Measurements from ENCODE around the gene ARF6. TPM values are rescaled to one million over a fixed set of nuclear protein-coding genes. Genes with fewer than 3 reads are reported as not detected.

ARF6 gene
- total RNA-seq, 1 donor from 2014 or later: 31.5 TPM

DNA sequence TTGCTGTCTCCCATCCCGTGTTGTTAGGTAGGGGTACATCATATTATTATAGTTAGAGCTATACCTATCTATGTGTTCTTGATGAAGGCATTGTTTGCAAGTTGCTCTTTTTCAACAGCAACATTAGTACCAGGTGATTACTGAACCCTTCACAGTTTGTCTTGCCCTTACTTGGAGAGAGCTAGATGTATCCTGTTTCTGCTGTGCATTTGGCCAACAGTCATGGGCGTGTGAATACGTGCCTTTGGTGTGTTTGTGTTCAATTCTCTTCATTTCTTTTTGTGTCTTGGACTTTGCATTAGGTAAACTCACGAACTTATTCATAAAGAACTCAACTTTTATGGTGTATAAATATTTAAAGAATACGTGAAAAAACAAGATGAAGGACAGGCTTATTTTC is 14.3 kb downstream of the ARF6 start:
- H3K4me1 ChIP-seq: peaks cover 0 to 10% of the 10 kb centered on the region in 2 donors
- H3K9me3 ChIP-seq: no peaks in the 10 kb centered on the region
- intact Hi-C loops (cut with DNase I): no loop called here
- no peak overlapping the region for H3K4me3 ChIP-seq
- H3K27ac ChIP-seq: peak overlapping the region; percentile 11 to 76
- H3K27me3 ChIP-seq: no peaks in the 10 kb centered on the region
- no peaks in the 10 kb centered on the region for H3K36me3 ChIP-seq
- DNase-seq (ENCODE audit: low spot score in 2 of 2): no peak
- TF ChIP-seq, protein P1, sequence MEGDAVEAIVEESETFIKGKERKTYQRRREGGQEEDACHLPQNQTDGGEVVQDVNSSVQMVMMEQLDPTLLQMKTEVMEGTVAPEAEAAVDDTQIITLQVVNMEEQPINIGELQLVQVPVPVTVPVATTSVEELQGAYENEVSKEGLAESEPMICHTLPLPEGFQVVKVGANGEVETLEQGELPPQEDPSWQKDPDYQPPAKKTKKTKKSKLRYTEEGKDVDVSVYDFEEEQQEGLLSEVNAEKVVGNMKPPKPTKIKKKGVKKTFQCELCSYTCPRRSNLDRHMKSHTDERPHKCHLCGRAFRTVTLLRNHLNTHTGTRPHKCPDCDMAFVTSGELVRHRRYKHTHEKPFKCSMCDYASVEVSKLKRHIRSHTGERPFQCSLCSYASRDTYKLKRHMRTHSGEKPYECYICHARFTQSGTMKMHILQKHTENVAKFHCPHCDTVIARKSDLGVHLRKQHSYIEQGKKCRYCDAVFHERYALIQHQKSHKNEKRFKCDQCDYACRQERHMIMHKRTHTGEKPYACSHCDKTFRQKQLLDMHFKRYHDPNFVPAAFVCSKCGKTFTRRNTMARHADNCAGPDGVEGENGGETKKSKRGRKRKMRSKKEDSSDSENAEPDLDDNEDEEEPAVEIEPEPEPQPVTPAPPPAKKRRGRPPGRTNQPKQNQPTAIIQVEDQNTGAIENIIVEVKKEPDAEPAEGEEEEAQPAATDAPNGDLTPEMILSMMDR (IDR thresholded peaks at IDR 0.05): no peak

DNA sequence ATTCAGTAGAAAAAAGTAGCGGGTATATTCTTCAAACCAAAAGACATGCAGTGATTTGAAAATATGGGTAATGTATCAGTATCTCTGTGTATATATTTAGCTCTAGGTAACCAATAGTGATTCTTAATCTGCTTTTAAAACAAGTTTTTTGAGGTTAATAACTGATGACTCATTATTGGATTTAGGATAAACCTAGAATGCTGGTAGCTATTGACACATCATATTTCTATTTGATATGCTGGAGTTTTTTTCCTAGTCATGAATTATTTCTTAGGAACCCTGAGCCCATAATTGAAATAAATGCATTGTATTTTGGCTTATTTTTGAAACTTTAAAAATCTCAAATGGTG is 15.5 kb downstream of the ARF6 start:
- peaks cover 0 to 10% of the 10 kb centered on the region in 2 donors for H3K4me1 ChIP-seq
- no peaks in the 10 kb centered on the region for H3K27me3 ChIP-seq
- no peak for DNase-seq (ENCODE audit: low spot score in 2 of 2)
- H3K36me3 ChIP-seq: no peaks in the 10 kb centered on the region
- no peak overlapping the region for H3K4me3 ChIP-seq
- intact Hi-C loops (cut with DNase I): no loop called here
- TF ChIP-seq, protein P1 (IDR thresholded peaks at IDR 0.05): no peak
- peak overlapping the region; percentile 65 to 76 for H3K27ac ChIP-seq
- H3K9me3 ChIP-seq: no peaks in the 10 kb centered on the region

DNA sequence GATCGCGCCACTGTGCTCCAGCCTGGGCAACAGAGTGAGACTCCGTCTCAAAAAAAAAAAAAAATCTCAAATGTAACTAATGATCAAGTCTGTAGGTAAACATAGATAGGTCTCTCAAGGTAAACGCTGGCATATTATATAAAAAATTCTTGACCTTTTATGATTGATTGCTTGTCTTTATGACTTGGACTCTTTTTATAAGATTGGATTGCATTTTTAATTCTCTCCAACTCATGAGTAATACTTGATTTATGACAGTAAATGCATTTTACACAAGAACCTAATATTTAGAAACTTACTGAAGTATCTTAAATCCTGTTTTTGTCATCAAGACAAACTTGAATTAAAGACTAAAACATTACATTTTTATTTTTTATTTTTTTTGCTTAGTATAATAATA is 16.1 kb downstream of the ARF6 start:
- TF ChIP-seq, protein P1 (IDR thresholded peaks at IDR 0.05): no peak
- intact Hi-C loops (cut with DNase I): no loop called here
- H3K4me1 ChIP-seq: peaks cover 0 to 10% of the 10 kb centered on the region in 2 donors

DNA sequence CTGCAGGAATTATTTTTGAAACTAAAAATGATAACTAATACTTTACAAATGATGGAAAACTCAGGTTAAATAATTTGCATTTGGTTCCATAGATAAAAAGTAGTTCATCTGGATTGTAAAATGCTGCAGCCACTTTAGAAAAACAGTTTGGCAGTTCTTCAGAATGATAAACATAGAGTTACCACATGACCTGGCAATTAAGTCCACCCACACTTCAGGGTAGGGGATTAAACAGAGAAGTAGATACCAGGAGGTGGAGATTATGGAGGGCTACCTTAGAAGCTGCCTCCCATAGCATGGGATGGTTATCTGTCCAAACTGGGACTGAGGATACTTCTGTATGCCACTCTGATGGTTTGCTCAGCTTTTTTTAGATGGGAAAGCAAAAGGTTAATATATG is 22.2 kb downstream of the ARF6 start:
- Histone ChIP-seq H3K36me3 (no peaks in the 10 kb centered on the region), H3K4me1 (peaks cover 0 to 6% of the 10 kb centered on the region in 2 donors), H3K27ac (no peak overlapping the region), H3K4me3 (no peak overlapping the region), H3K9me3 (no peaks in the 10 kb centered on the region), H3K27me3 (no peaks in the 10 kb centered on the region)
- TF ChIP-seq, protein P1 (IDR thresholded peaks at IDR 0.05): no peak
- intact Hi-C loops (cut with DNase I): no loop called here
- no peak for DNase-seq (ENCODE audit: low spot score in 2 of 2)

More for the DNA sequence above, 16.1 kb downstream of the ARF6 start:
- no peaks in the 10 kb centered on the region for H3K36me3 ChIP-seq
- H3K4me3 ChIP-seq: no peak overlapping the region
- DNase-seq (ENCODE audit: low spot score in 2 of 2): no peak
- no peak overlapping the region for H3K27ac ChIP-seq
- H3K27me3 ChIP-seq: no peaks in the 10 kb centered on the region
- no peaks in the 10 kb centered on the region for H3K9me3 ChIP-seq

DNA sequence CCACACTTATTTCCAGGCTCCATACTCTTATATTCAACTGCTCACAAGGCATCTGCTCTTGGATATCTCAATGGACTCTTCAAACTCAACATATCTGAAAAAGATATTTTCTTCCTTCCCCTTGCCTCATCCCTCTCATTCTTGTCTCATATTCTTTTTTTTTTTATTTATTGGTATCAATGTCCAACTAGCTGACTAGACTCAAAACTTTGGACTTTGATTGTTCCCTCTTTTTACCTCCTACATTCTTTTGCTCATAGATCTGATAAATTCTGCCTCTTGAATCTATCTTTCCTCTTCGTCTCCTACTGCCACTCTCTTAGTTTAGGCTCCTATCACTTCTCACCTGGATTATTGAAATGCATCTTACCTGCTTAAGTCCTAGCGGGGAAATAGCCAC is 25.8 kb downstream of the ARF6 start:
- no peaks in the 10 kb centered on the region for H3K4me1 ChIP-seq
- intact Hi-C loops (cut with DNase I): no loop called here
- no peaks in the 10 kb centered on the region for H3K36me3 ChIP-seq
- no peaks in the 10 kb centered on the region for H3K9me3 ChIP-seq
- H3K27me3 ChIP-seq: no peaks in the 10 kb centered on the region
- no peak for DNase-seq (ENCODE audit: low spot score in 2 of 2)
- TF ChIP-seq, protein P1 (IDR thresholded peaks at IDR 0.05): no peak
- H3K27ac ChIP-seq: no peak overlapping the region
- no peak overlapping the region for H3K4me3 ChIP-seq

Measured in ascending aorta (tissue), 2 donors.